Heart left ventricle (tissue), 13 donors: ENCODE data around the gene AP4M1.

Source experiments
- CTCF ChIP-seq, 12 donors: fragments of 200-600 bp; sonication (generic) in 4 of 12; IDR thresholded peaks; one replicate each; pipeline versions ENCODE4 v1.5.0 to v1.8.0; 2018 to 2022; ENCODE audit warnings: antibody characterized with exemption in 12 of 12, mild to moderate bottlenecking in 5 of 12
- POLR2A ChIP-seq, 2 donors: fragments of 450-650 bp; IDR thresholded peaks; one replicate each; pipeline ENCODE4 v1.6.1; 2017; ENCODE audit warnings: antibody characterized with exemption in 2 of 2, mild to moderate bottlenecking in 2 of 2, moderate library complexity in 2 of 2
- donor health status: ischemic (EF 13 %, LVEDD 7.1; RV severe dilation, severe dysfunction).
- donor health status: DM: no; HTN: yes; CAD: no.
- donor health status: DM: no; HTN: no; CAD: no.
- donor health status: ischemic (EF 25% LVEDD 6.9; RV normal size, moderate dysfunction).
- donor health status: ischemic (EF 25% LVEDD 5.7; RV mildly dilated, moderate dysfunction).
- donor health status: ischemic (EF 35%, LVEDD 5.7; RV mildly dilated, moderate dysfunction).
- donor health status: nonischemic (EF 11% LVEDD 7.7; RV severe dilation, severe dysfunction).
- donor health status: DM: yes; HTN: yes; CAD: no.
- donor health status: PGD.
- donor health status: ischemic (EF 29% LVEDD 5.4; RV normal size, mild dysfunction).
- donor health status: nonischemic (EF 23%, LVEDD 6.1; RV moderate dilation, normal function).

- no peak for TF ChIP-seq CTCF (IDR thresholded peaks at IDR 0.05)
- TF ChIP-seq POLR2A (IDR thresholded peaks at IDR 0.05): no peak
Observed at GRCh38 chr7:100148225-100148558, 46.7 kb downstream of the AP4M1 start.
